MCF 10A (cell line): ENCODE results near the gene GAS1. TPM values are rescaled to one million over a fixed set of nuclear protein-coding genes. Genes with fewer than 3 reads are reported as not detected.

Experiments used
- BruUV-seq: library from RNA; stranded (reverse); fragments of 400-500 nt; replicated peaks from 2 replicates; lab custom pipeline; 2021; lab: Mats Ljungman, UMichigan
- CTCF ChIA-PET: fragments of 300-600 bp; sonication (Branson Sonifier 250); formaldehyde crosslinking; extraction: SDS; loops from one replicate; lab custom pipeline; 2021; ENCODE audit warnings: antibody characterized with exemption, inconsistent platforms; lab: Yijun Ruan, JAX
- POLR2A ChIA-PET: fragments of 300-600, 350-650 bp; sonication (Branson Sonifier 250); formaldehyde crosslinking; extraction: SDS; loops from one replicate; lab custom pipeline; 2020; ENCODE audit warnings: antibody characterized with exemption, inconsistent platforms; lab: Yijun Ruan, JAX
- DNase-seq: peaks from one replicate; pipeline ENCODE4 v3.0.0-alpha.2; 2018; ENCODE audit not compliant: unreplicated experiment
- H3K27ac Mint-ChIP-seq: one replicate; pipeline ENCODE4 v1.8.0; 2022; ENCODE audit warnings: mild to moderate bottlenecking, low read depth, mixed read lengths; ENCODE audit not compliant: unreplicated experiment
- H3K27me3 Mint-ChIP-seq: one replicate; pipeline ENCODE4 v1.8.0; 2022; ENCODE audit warnings: mixed read lengths; ENCODE audit not compliant: insufficient read depth, unreplicated experiment
- H3K36me3 Mint-ChIP-seq: one replicate; pipeline ENCODE4 v1.8.0; 2022; ENCODE audit warnings: mild to moderate bottlenecking, moderate library complexity, mixed read lengths; ENCODE audit not compliant: insufficient read depth, unreplicated experiment
- H3K4me1 Mint-ChIP-seq: one replicate; pipeline ENCODE4 v1.8.0; 2022; ENCODE audit warnings: mixed read lengths; ENCODE audit not compliant: insufficient read depth, unreplicated experiment
- H3K4me3 Mint-ChIP-seq: one replicate; pipeline ENCODE4 v1.8.0; 2022; ENCODE audit warnings: mild to moderate bottlenecking, moderate library complexity, mixed read lengths; ENCODE audit not compliant: unreplicated experiment
- H3K9me3 Mint-ChIP-seq: one replicate; pipeline ENCODE4 v1.8.0; 2022; ENCODE audit warnings: mixed read lengths; ENCODE audit not compliant: unreplicated experiment
- CTCF ChIP-seq: fragments of 200-600 bp; IDR thresholded peaks from one replicate; pipeline ENCODE4 v1.8.0; 2022; ENCODE audit warnings: antibody characterized with exemption, mild to moderate bottlenecking; ENCODE audit not compliant: unreplicated experiment
- intact Hi-C: fragments of 100-400 bp; cut with micrococcal nuclease; formaldehyde crosslinking; loops from 2 replicates; pipeline ENCODE4 v1.14.1; 2022
- total RNA-seq: library from RNA; stranded (reverse); gene quantifications from 2 replicates; pipeline ENCODE4 v1.2.3, GENCODE V29; 2022

Gene GAS1
- total RNA-seq, 1 experiment from 2014 or later, result 11.4 TPM

DNA sequence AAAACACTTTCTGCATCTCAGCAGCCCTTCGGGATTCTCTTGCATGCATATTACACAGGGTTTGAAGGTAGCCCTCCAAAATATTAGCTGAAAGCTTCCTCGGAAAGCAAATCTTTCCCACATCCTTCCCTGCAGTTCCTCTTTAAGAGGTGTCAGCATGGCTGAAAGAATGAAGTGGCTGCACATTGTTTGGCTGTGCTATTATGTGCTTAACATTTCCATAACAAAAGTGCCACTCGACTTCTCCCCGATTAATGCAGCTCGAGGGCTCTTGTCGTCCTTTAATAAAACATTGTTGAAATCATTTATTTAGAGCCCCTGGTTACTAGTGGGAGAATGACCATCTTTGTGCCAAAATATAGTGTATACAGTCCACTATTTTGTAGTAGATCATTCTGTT is 6.5 kb downstream of the GAS1 start:
- ChIA-PET POLR2A (no interaction called here), CTCF (no interaction called here)
- intact Hi-C loops, result loop anchor here (10.0 kb wide), 1 partner anchor 124 kb away; no protein-coding TSS in a partner anchor
- no peak overlapping the region for H3K4me3 Mint-ChIP-seq
- H3K9me3 Mint-ChIP-seq, result no peaks in the 10 kb centered on the region
- BruUV-seq, result no TSS peak
- peaks cover 6% of the 10 kb centered on the region for H3K4me1 Mint-ChIP-seq
- DNase-seq, result no peak
- no peak overlapping the region for H3K27ac Mint-ChIP-seq
- no peaks in the 10 kb centered on the region for H3K27me3 Mint-ChIP-seq
- TF ChIP-seq CTCF, result no peak
- peaks cover 20% of the 10 kb centered on the region for H3K36me3 Mint-ChIP-seq

DNA sequence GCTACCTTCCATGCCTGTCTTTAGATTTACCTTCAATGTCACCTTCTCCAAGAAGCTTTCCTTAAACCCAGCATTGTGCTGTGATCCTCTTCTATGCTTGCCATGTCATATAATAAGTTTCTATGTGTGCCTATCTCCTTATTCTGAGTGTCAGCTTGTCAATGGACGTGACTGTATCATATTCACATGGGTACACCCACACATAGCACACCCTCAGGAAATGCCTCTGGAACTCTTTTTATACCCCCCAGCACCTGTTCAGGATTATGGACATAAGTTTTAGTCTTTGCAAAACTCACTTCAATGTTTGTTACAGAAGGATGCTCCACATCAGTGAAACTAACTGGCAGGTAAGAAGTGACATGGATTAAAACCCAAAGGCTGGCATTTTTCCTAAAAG is 7.4 kb downstream of the GAS1 start:
- no peak overlapping the region for H3K4me3 Mint-ChIP-seq
- CTCF ChIA-PET, result no interaction called here
- H3K4me1 Mint-ChIP-seq, result no peaks in the 10 kb centered on the region
- no peaks in the 10 kb centered on the region for H3K9me3 Mint-ChIP-seq
- H3K27ac Mint-ChIP-seq, result no peak overlapping the region
- no peaks in the 10 kb centered on the region for H3K27me3 Mint-ChIP-seq
- peaks cover 13% of the 10 kb centered on the region for H3K36me3 Mint-ChIP-seq
- POLR2A ChIA-PET, result no interaction called here
- intact Hi-C loops, result loop anchor here (10.0 kb wide), 1 partner anchor 125 kb away; no protein-coding TSS in a partner anchor
- TF ChIP-seq CTCF, result no peak
- no peak for DNase-seq
- no TSS peak for BruUV-seq

DNA sequence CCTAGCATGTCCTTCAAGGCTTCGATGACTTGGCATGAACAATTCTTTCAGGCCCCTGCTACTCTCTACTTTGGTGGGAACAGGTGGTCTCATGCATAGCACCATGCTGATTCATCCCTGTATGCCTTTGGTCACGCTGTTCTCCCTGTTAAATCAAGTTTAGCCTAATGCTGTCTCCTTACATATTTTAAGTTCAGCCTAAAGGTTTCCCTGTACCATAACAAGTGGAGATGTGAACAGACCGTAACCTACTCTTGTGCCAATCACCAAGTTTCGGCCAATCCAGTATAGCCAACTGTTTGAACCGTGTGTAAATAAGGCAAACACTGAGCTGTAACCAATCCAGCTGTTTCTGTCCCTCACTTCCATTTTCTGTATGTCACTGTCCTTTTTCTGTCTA is 8.0 kb downstream of the GAS1 start:
- Mint-ChIP-seq H3K4me1 (no peaks in the 10 kb centered on the region), H3K36me3 (peaks cover 9% of the 10 kb centered on the region), H3K27ac (no peak overlapping the region), H3K9me3 (no peaks in the 10 kb centered on the region), H3K27me3 (no peaks in the 10 kb centered on the region), H3K4me3 (no peak overlapping the region)
- DNase-seq, result no peak
- ChIA-PET POLR2A (interaction anchor here (1.1 kb wide), 1 partner anchor 383 kb away, joined by 3 read pairs; no protein-coding TSS in a partner anchor), CTCF (interaction anchor here (0.6 to 1.3 kb wide), 2 partner anchors 301 to 325 kb away, joined by 3 read pairs; no protein-coding TSS in a partner anchor)
- intact Hi-C loops, result no loop called here
- no TSS peak for BruUV-seq
- no peak for TF ChIP-seq CTCF

GRCh38 chr9:86938780-86939179 is 8.5 kb downstream of the GAS1 start:
- TF ChIP-seq CTCF, result no peak
- ChIA-PET POLR2A (interaction anchor here (1.1 kb wide), 1 partner anchor 383 kb away, joined by 3 read pairs; no protein-coding TSS in a partner anchor), CTCF (interaction anchor here (0.6 to 1.3 kb wide), 3 partner anchors 14 to 324 kb away, joined by 3 read pairs; no protein-coding TSS in a partner anchor)
- Mint-ChIP-seq H3K36me3 (peaks cover 3% of the 10 kb centered on the region), H3K9me3 (no peaks in the 10 kb centered on the region), H3K27me3 (no peaks in the 10 kb centered on the region), H3K27ac (no peak overlapping the region), H3K4me1 (no peaks in the 10 kb centered on the region), H3K4me3 (no peak overlapping the region)
- intact Hi-C loops, result no loop called here
- BruUV-seq, result no TSS peak
- no peak for DNase-seq
